Endodermal cell (in vitro differentiated cells): Measurements from ENCODE around the gene ZNF22. TPM values are rescaled to one million over a fixed set of nuclear protein-coding genes. Genes with fewer than 3 reads are reported as not detected.

Experiments used
- DNase-seq: peaks from one replicate; pipeline ENCODE4 v3.0.0-alpha.2; 2017
- H3K27ac ChIP-seq: 2 replicates; pipeline ENCODE4 v1.5.1; 2013; ENCODE audit warnings: mild to moderate bottlenecking, low read depth, low read length, moderate library complexity
- H3K27me3 ChIP-seq: 2 replicates; pipeline ENCODE4 v1.6.1; 2013; ENCODE audit warnings: mild to moderate bottlenecking, low read length, moderate library complexity; ENCODE audit not compliant: insufficient read depth, control insufficient read depth, poor library complexity, severe bottlenecking
- H3K36me3 ChIP-seq: 2 replicates; pipeline ENCODE4 v1.7.0; 2013; ENCODE audit warnings: mild to moderate bottlenecking, low read length, moderate library complexity; ENCODE audit not compliant: control insufficient read depth, insufficient read depth
- H3K4me1 ChIP-seq: one replicate; pipeline ENCODE4 v1.7.0; 2013; ENCODE audit warnings: low read length; ENCODE audit not compliant: control insufficient read depth, insufficient read depth
- H3K4me3 ChIP-seq: 2 replicates; pipeline ENCODE4 v1.5.1; 2013; ENCODE audit warnings: mild to moderate bottlenecking, low read length, moderate library complexity
- H3K9ac ChIP-seq: 2 replicates; pipeline ENCODE4 v1.6.1; 2013; ENCODE audit warnings: mild to moderate bottlenecking, low read length, moderate library complexity; ENCODE audit not compliant: poor library complexity, severe bottlenecking; ENCODE audit errors: extremely low read depth
- H3K9me3 ChIP-seq: 2 replicates; pipeline ENCODE4 v1.6.1; 2013; ENCODE audit warnings: mild to moderate bottlenecking, low read length, moderate library complexity; ENCODE audit not compliant: control insufficient read depth
- H3K27ac Mint-ChIP-seq: 2 replicates; pipeline ENCODE4 v1.8.0; 2020; ENCODE audit warnings: mixed read lengths
- H3K27me3 Mint-ChIP-seq: 2 replicates; pipeline ENCODE4 v1.8.0; 2021; ENCODE audit warnings: mild to moderate bottlenecking, mixed read lengths; ENCODE audit not compliant: insufficient read depth
- H3K36me3 Mint-ChIP-seq: 2 replicates; pipeline ENCODE4 v1.8.0; 2020; ENCODE audit warnings: low read depth, mixed read lengths
- H3K4me1 Mint-ChIP-seq: 2 replicates; pipeline ENCODE4 v1.8.0; 2020; ENCODE audit warnings: mixed read lengths
- H3K4me3 Mint-ChIP-seq: 2 replicates; pipeline ENCODE4 v1.8.0; 2020; ENCODE audit warnings: mild to moderate bottlenecking, moderate library complexity, mixed read lengths
- H3K9me3 Mint-ChIP-seq: 2 replicates; pipeline ENCODE4 v1.8.0; 2020; ENCODE audit warnings: mild to moderate bottlenecking, mixed read lengths
- WGBS, 2 experiments: methylation state at CpG; one replicate each; pipeline versions ENCODE4 v1.1.5 to v1.1.7; 2013; ENCODE audit warnings: missing lambda C conversion rate in 2 of 2, mixed read lengths in 1 of 2; ENCODE audit not compliant: insufficient coverage in 1 of 2, insufficient read length in 1 of 2; 5-methylcytosine and 5-hydroxymethylcytosine counted together
- total RNA-seq, 2 donors: library from RNA; stranded (reverse); fragmentation: NEBNext Ultra II Directional in 1 of 2; extraction: Animal tissue kit (Norgen Biotek cat#: 25700) in 1 of 2; gene quantifications; 2 replicates in 1 of 2; 3 replicates in 1 of 2; pipeline ENCODE4 v1.2.1, GENCODE V29; 2021
- TF ChIP-seq, protein P1 (sequence below): fragments of 200-600 bp; sonication (generic); conservative IDR thresholded peaks from 2 replicates; pipeline ENCODE4 v1.5.0; 2021; ENCODE audit warnings: antibody characterized with exemption, mild to moderate bottlenecking

Gene ZNF22
- total RNA-seq, 2 donors from 2014 or later = 35.5 to 42.5 TPM

DNA sequence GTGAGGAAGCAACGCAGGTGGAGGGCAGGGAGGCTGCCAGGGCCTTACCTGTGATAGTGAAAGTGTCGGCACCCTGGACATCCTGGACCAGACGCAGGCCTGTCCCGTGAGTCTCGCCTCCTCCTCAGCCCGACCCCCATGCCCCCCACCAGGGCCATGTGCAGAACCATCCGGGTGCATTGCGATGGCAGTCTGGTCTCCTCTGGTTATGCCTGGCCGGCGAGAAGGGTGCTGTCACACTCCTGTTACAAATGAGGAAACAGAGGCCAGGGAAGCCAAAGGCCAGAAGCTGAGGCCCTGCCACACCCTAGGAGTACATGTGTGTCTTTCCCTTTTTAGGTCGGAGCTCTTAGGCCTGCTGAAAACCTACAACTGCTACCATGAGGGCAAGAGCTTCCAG lies 29.3 kb upstream of the ZNF22 start:
- Histone ChIP-seq H3K27me3 (no peaks in the 10 kb centered on the region), H3K4me1 (peaks cover 8% of the 10 kb centered on the region), H3K4me3 (no peak overlapping the region), H3K36me3 (no peaks in the 10 kb centered on the region), H3K27ac (no peak overlapping the region), H3K9me3 (no peaks in the 10 kb centered on the region), H3K9ac (no peak overlapping the region)
- Mint-ChIP-seq H3K4me1 (peaks cover 14% of the 10 kb centered on the region), H3K27me3 (peaks cover 3% of the 10 kb centered on the region), H3K27ac (no peak overlapping the region), H3K9me3 (no peaks in the 10 kb centered on the region), H3K36me3 (peaks cover 3% of the 10 kb centered on the region), H3K4me3 (no peak overlapping the region)
- 94 to 95% methylated on average over 11 of the region's 11 CpGs for WGBS, 2 experiments
- TF ChIP-seq, protein P1, sequence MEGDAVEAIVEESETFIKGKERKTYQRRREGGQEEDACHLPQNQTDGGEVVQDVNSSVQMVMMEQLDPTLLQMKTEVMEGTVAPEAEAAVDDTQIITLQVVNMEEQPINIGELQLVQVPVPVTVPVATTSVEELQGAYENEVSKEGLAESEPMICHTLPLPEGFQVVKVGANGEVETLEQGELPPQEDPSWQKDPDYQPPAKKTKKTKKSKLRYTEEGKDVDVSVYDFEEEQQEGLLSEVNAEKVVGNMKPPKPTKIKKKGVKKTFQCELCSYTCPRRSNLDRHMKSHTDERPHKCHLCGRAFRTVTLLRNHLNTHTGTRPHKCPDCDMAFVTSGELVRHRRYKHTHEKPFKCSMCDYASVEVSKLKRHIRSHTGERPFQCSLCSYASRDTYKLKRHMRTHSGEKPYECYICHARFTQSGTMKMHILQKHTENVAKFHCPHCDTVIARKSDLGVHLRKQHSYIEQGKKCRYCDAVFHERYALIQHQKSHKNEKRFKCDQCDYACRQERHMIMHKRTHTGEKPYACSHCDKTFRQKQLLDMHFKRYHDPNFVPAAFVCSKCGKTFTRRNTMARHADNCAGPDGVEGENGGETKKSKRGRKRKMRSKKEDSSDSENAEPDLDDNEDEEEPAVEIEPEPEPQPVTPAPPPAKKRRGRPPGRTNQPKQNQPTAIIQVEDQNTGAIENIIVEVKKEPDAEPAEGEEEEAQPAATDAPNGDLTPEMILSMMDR = no peak
- DNase-seq = no peak

DNA sequence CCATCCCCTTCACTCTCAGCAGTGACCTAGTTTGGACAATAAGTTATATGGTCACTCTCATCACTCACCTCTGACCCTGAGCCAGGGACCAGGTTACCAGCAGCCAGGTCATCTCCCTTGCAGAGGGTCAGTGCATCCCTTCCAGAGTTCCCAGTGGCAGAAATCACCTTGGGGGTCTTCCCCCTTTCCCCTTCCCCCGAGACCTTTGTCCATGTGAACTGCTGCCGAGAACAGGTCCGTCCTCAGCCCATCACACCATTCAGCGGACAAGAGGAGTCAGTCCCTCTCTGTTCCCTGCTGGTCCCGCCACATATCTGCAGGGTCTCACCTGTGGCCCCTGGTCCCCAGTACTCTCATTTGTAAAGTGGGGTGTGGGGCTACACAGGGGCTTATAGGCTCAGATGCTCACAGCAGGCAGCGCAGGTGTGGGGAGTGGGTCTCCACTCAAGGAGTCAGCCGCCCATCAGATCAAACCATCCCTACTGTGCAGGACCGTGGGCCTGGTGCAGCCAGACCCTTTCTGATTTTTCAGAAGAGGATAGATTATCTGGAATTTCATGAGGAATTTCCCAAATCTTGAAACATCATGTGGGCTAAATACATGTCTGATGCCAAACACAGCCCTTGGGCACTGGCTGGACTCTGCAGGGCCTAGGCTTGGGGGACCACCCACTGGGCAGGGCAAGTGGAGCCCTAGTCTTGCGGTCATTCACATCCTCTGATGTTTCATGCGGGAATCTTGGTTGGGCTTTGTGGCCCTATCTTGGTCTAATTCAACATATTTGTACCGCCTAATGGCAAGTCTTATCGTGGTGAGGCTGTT lies 28.6 kb upstream of the ZNF22 start:
- Mint-ChIP-seq H3K36me3 (peaks cover 3% of the 10 kb centered on the region), H3K27me3 (peaks cover 3% of the 10 kb centered on the region), H3K4me1 (peaks cover 17% of the 10 kb centered on the region), H3K9me3 (no peaks in the 10 kb centered on the region), H3K27ac (no peak overlapping the region), H3K4me3 (no peak overlapping the region)
- H3K9me3 ChIP-seq = no peaks in the 10 kb centered on the region
- H3K36me3 ChIP-seq = no peaks in the 10 kb centered on the region
- no peak for DNase-seq
- peaks cover 8% of the 10 kb centered on the region for H3K4me1 ChIP-seq
- H3K27me3 ChIP-seq = no peaks in the 10 kb centered on the region
- H3K9ac ChIP-seq = no peak overlapping the region
- 93% methylated on average over 3 to 12 of the region's 12 CpGs for WGBS, 2 experiments
- no peak overlapping the region for H3K27ac ChIP-seq
- TF ChIP-seq, protein P1 = no peak
- H3K4me3 ChIP-seq = no peak overlapping the region

DNA sequence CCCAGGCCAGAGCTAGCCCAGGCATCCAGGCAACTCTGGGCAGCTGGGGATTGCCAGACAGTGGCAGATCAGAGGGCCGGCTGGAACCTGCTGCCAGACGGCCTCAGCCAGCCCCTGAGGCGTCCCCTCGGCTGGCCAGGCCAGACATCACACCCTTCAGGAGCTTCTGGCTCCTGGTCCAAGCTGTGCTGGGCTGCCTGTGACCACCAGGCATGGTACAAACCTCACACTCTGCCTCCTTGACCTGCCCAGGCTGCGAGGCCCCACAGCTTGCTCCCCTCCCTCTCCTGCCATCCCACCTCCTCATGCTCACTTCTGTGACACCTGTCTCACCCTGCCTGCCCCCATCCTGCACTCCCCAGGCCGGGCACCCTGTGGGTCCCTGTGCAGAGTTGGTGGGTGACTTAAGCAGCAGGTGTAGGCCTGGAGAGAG lies 27.8 kb upstream of the ZNF22 start:
- Mint-ChIP-seq H3K36me3 (peaks cover 3% of the 10 kb centered on the region), H3K27me3 (peaks cover 3% of the 10 kb centered on the region), H3K4me1 (peaks cover 18% of the 10 kb centered on the region), H3K27ac (no peak overlapping the region), H3K4me3 (no peak overlapping the region), H3K9me3 (no peaks in the 10 kb centered on the region)
- TF ChIP-seq, protein P1 = no peak
- Histone ChIP-seq H3K9ac (no peak overlapping the region), H3K4me1 (peaks cover 10% of the 10 kb centered on the region), H3K27me3 (no peaks in the 10 kb centered on the region), H3K36me3 (no peaks in the 10 kb centered on the region), H3K4me3 (no peak overlapping the region), H3K27ac (no peak overlapping the region), H3K9me3 (no peaks in the 10 kb centered on the region)
- WGBS, 2 experiments = 90% methylated on average over 6 of the region's 6 CpGs; no CpG with 5 or more reads in 1 of the 2 experiments
- DNase-seq = no peak
